SU-DHL-6 (cell line): Measurements from ENCODE around the gene APOC4.
"Not testable (repeated sequence)": the region's sequence is repeated elsewhere in the genome, so short reads cannot be mapped to it uniquely, and the experiment has no call there.

Experiments used
- H2AFZ ChIP-seq: fragments of 200-600 bp; sonication (generic); 2 replicates; pipeline ENCODE4 v1.6.1; 2014; ENCODE audit warnings: low read depth, mild to moderate bottlenecking, moderate library complexity, mixed read lengths, antibody characterized with exemption, low read length; ENCODE audit not compliant: severe bottlenecking
- H3F3A ChIP-seq: fragments of 200-600 bp; shearing (Covaris generic); 2 replicates; pipeline ENCODE4 v1.6.0; 2016; ENCODE audit warnings: antibody characterized with exemption, mild to moderate bottlenecking; ENCODE audit not compliant: insufficient read depth
- H3K27ac ChIP-seq: fragments of 200-600 bp; sonication (generic); 2 replicates; pipeline ENCODE4 v1.5.1; 2016; ENCODE audit warnings: low read depth, mild to moderate bottlenecking, low read length, moderate library complexity, mixed read lengths
- H3K27me3 ChIP-seq: fragments of 200-600 bp; sonication (generic), shearing (Covaris generic); 2 replicates; pipeline ENCODE4 v1.6.0; 2014; ENCODE audit warnings: mild to moderate bottlenecking, low read length
- H3K36me3 ChIP-seq: fragments of 200-600 bp; sonication (generic); 2 replicates; pipeline ENCODE4 v1.6.1; 2014; ENCODE audit warnings: mild to moderate bottlenecking, low read length, mixed read lengths
- H3K4me2 ChIP-seq: fragments of 300-600, 200-600 bp; shearing (Covaris generic), sonication (generic); 2 replicates; pipeline ENCODE4 v1.6.0; 2014; ENCODE audit warnings: low read length, low read depth, mild to moderate bottlenecking; ENCODE audit not compliant: poor library complexity, severe bottlenecking
- H3K4me3 ChIP-seq: fragments of 200-600 bp; sonication (generic); 2 replicates; pipeline ENCODE4 v1.5.1; 2014; ENCODE audit warnings: antibody characterized with exemption, low read length, mild to moderate bottlenecking, mixed read lengths; ENCODE audit not compliant: insufficient read depth, poor library complexity, severe bottlenecking
- H3K79me2 ChIP-seq: fragments of 200-600 bp; sonication (generic); 2 replicates; pipeline ENCODE4 v1.6.1; 2014; ENCODE audit warnings: mild to moderate bottlenecking, low read length, moderate library complexity; ENCODE audit not compliant: insufficient read depth
- H3K9ac ChIP-seq: fragments of 200-600 bp; sonication (generic); 2 replicates; pipeline ENCODE4 v1.7.0; 2014; ENCODE audit warnings: mild to moderate bottlenecking, low read length
- H3K9me2 ChIP-seq: fragments of 200-600 bp; sonication (generic); replicated peaks from 2 replicates; pipeline ENCODE4 v1.6.1; 2014; ENCODE audit warnings: low read length; ENCODE audit not compliant: insufficient read depth
- H3K9me3 ChIP-seq: fragments of 200-600 bp; sonication (generic); 2 replicates; pipeline ENCODE4 v1.6.1; 2014; ENCODE audit warnings: low read length, mixed read lengths; ENCODE audit not compliant: insufficient read depth
- H4K20me1 ChIP-seq: fragments of 200-600 bp; sonication (generic); 2 replicates; pipeline ENCODE4 v1.6.1; 2014; ENCODE audit warnings: low read depth, mild to moderate bottlenecking, antibody characterized with exemption, low read length, moderate library complexity, mixed read lengths
- EZH2phosphoT487 ChIP-seq: fragments of 200-600 bp; sonication (generic), shearing (Covaris generic); conservative IDR thresholded peaks from 2 replicates; pipeline ENCODE4 v1.6.1; 2018; ENCODE audit warnings: mild to moderate bottlenecking, antibody characterized with exemption, low read length, moderate library complexity, mixed read lengths
- TF ChIP-seq, protein P1 (sequence below): fragments of 200-600 bp; sonication (generic); IDR thresholded peaks from one replicate; pipeline ENCODE4 v1.5.1; 2017; ENCODE audit warnings: antibody characterized with exemption, mild to moderate bottlenecking, low read length, moderate library complexity; ENCODE audit not compliant: insufficient read depth, poor library complexity, severe bottlenecking

The APOC4 gene

GRCh38 chr19:44925114-44925891 is 16.7 kb upstream of the APOC4 start:
- no peaks in the 10 kb centered on the region for H3K9me2 ChIP-seq
- no peak overlapping the region for H3K9ac ChIP-seq
- no peak overlapping the region for H3K27ac ChIP-seq
- no peak overlapping the region for H2AFZ ChIP-seq
- H3K36me3 ChIP-seq: no peaks in the 10 kb centered on the region
- H3K79me2 ChIP-seq: no peaks in the 10 kb centered on the region
- TF ChIP-seq, protein P1, sequence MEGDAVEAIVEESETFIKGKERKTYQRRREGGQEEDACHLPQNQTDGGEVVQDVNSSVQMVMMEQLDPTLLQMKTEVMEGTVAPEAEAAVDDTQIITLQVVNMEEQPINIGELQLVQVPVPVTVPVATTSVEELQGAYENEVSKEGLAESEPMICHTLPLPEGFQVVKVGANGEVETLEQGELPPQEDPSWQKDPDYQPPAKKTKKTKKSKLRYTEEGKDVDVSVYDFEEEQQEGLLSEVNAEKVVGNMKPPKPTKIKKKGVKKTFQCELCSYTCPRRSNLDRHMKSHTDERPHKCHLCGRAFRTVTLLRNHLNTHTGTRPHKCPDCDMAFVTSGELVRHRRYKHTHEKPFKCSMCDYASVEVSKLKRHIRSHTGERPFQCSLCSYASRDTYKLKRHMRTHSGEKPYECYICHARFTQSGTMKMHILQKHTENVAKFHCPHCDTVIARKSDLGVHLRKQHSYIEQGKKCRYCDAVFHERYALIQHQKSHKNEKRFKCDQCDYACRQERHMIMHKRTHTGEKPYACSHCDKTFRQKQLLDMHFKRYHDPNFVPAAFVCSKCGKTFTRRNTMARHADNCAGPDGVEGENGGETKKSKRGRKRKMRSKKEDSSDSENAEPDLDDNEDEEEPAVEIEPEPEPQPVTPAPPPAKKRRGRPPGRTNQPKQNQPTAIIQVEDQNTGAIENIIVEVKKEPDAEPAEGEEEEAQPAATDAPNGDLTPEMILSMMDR: no peak
- H3K9me3 ChIP-seq: no peaks in the 10 kb centered on the region
- H3K27me3 ChIP-seq: no peaks in the 10 kb centered on the region
- no peaks in the 10 kb centered on the region for H4K20me1 ChIP-seq
- no peak overlapping the region for H3K4me3 ChIP-seq
- no peak overlapping the region for H3K4me2 ChIP-seq
- H3F3A ChIP-seq: no peaks in the 10 kb centered on the region

DNA sequence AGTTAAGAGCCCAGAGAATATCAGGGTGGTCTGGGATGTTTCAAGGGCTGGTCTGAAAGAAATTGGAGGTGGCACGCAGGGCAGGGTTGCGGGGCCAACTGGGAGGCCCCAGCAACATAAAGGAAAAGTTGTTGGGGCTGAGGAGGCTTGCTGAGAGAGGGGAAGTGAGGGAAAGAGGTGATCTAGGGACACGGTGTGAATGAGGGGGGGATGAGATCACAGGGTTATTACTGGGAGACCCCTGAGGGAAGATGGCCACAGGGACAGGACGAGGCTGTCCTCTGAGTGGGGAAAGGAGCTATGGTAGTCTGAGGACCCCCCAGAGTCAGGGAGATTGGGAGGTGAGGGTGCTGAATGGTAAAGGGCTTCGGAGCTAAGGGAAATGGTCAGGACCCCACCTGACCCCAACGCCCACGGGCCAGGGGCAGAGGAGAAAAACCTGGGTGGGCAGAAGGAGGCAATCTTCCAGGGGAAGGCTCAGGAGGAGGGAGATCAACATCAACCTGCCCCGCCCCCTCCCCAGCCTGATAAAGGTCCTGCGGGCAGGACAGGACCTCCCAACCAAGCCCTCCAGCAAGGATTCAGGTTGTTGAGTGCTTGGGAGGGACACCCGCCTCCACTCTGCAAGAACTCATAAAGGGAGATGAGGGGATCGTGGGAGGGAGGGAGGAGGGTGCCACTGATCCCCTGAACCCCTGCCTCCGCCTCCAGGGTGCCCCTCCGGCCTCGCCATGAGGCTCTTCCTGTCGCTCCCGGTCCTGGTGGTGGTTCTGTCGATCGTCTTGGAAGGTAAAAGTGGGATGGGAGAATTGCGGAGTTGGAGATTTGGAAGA is 15.6 kb upstream of the APOC4 start:
- not testable (repeated sequence) for H2AFZ ChIP-seq, H3K36me3 ChIP-seq, H3K9ac ChIP-seq, H3K4me3 ChIP-seq, H3F3A ChIP-seq, H4K20me1 ChIP-seq, H3K9me3 ChIP-seq, H3K27ac ChIP-seq, H3K27me3 ChIP-seq, H3K9me2 ChIP-seq, H3K79me2 ChIP-seq
- H3K4me2 ChIP-seq: peak overlapping the region; percentile 34

GRCh38 chr19:44927746-44928145 is 14.3 kb upstream of the APOC4 start:
- Histone ChIP-seq H3K9ac (no peak overlapping the region), H3K4me2 (no peak overlapping the region), H3K27ac (no peak overlapping the region), H3K79me2 (no peaks in the 10 kb centered on the region), H2AFZ (no peak overlapping the region), H3F3A (no peaks in the 10 kb centered on the region), H3K9me3 (no peaks in the 10 kb centered on the region), H3K27me3 (no peaks in the 10 kb centered on the region), H4K20me1 (no peaks in the 10 kb centered on the region), H3K9me2 (no peaks in the 10 kb centered on the region), H3K36me3 (no peaks in the 10 kb centered on the region), H3K4me3 (no peak overlapping the region)
- no peak for TF ChIP-seq EZH2phosphoT487
- TF ChIP-seq, protein P1: no peak

GRCh38 chr19:44930088-44930487 is 11.9 kb upstream of the APOC4 start:
- H3K9me2 ChIP-seq: no peaks in the 10 kb centered on the region
- no peak overlapping the region for H3K9ac ChIP-seq
- no peak overlapping the region for H3K4me3 ChIP-seq
- H3K27me3 ChIP-seq: no peaks in the 10 kb centered on the region
- no peaks in the 10 kb centered on the region for H3K9me3 ChIP-seq
- H2AFZ ChIP-seq: no peak overlapping the region
- H4K20me1 ChIP-seq: no peaks in the 10 kb centered on the region
- no peaks in the 10 kb centered on the region for H3F3A ChIP-seq
- H3K4me2 ChIP-seq: no peak overlapping the region
- no peaks in the 10 kb centered on the region for H3K79me2 ChIP-seq
- no peaks in the 10 kb centered on the region for H3K36me3 ChIP-seq
- TF ChIP-seq, protein P1: no peak
- no peak for TF ChIP-seq EZH2phosphoT487
- no peak overlapping the region for H3K27ac ChIP-seq
